ENCODE measurements around the gene ACSF3.

ACSF3 gene

DNA sequence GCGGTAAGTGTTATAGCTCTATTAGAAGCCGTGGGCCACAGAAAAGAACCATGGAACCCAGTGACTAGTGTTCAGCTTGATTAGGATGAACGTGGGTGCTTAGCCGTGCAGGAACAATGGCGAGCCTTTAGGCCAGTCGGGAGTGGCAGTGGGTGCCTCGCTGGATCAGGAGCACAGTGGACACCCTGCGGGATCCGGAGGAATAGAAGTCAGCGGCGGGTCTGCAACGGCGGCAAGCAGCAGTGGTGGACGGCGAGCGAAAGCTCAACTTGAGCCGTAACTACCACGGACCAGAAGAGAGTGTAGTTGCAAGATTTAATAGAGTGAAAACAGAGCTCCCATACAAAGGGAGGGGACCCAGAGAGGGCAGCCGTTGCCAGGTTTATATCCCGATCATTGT is 40.6 kb downstream of the ACSF3 start:
- DNase-seq, result no peak

DNA sequence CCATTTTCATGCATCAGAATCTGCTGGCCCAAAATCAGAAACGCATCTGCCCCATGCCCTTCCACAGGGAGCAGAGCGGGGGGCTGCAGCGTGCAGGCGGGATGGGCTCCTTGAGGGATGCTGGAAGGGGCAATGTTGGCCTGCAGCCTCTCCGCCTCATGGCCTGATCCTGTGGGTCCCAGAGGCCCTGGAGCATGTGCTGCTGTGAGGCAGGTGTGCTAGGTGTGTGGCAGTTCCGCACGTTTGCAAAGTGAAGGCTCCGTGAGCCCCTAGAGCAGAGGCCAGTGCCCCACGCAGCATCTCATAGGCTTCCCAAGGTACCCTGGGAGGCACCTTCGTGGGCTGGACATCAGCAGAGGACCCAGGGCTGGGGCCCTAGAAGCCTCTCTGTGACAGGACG is 41.5 kb downstream of the ACSF3 start:
- no peak for DNase-seq

- no peak for DNase-seq
Measured at GRCh38 chr16:89135971-89136765, 42.5 kb downstream of the ACSF3 start.

DNA sequence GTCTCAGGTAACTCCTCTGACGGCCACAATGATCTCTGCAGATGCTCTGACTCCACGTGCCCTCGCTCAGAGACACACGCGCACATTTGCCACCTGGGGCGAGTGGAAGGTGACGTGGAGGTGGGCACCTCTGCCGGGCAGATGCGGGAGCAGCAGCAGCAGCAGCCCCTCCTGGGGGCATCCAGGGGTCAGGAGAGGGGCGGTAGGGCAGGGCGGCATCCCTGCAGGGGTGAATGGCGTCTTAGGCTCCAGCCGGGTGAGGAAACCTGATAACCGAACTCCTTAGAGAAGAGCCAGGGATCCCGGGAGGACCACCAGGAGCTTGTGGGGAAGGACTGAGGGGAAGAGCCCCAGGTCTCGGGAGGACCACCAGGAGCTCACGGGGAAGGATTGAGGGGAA is 43.3 kb downstream of the ACSF3 start:
- DNase-seq, result no peak

- DNase-seq, result no peak
Measured at GRCh38 chr16:89137666-89138512, 44.2 kb downstream of the ACSF3 start.

DNA sequence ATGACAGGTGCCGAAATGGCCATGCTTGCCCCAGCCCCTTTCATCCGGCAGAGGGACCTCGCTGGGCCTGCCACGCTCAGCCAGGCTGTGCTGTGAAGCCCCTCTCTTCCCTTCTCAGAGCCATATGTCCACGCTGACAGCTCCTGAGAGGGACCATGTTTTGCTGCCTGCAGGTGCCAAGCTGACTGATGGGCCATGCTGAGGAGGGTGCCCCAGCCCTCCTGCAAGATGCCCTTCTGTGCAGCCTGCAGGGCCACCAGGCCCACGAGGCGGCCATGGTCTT is 44.8 kb downstream of the ACSF3 start:
- DNase-seq, result no peak

DNA sequence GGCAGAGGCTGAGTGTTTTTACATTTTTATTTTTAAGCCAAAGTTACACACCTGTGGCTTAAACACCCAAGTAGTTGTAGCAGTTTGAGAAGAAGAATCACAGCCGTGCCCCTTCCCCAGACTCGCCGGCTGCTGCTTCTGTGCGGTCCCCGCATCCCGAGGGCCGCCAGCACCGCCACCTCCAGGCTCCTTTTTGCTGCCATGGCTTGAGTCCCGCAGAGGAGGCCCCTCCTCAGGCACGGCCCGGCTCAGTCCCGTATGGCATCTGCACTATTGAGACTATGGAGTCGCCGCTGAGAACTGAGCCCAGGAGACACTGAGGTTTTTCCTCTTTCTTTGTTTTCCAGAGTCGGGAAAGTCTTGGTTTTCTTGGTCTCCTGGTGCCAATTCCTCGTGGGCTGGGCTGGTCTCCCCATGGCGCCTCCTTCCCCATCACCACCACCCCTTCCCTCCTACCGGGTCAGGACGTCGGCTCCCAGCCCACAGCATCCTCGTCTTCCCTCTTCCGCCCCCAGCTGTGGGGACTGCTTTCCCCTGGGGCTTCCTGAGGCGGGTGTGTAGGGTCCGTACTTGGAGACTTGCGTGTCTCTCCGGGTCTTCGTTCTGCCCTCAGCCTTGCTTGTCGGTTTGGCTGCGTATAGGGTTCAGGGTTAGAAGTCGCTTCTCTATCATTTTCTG is 45.3 kb downstream of the ACSF3 start:
- DNase-seq, result no peak

DNA sequence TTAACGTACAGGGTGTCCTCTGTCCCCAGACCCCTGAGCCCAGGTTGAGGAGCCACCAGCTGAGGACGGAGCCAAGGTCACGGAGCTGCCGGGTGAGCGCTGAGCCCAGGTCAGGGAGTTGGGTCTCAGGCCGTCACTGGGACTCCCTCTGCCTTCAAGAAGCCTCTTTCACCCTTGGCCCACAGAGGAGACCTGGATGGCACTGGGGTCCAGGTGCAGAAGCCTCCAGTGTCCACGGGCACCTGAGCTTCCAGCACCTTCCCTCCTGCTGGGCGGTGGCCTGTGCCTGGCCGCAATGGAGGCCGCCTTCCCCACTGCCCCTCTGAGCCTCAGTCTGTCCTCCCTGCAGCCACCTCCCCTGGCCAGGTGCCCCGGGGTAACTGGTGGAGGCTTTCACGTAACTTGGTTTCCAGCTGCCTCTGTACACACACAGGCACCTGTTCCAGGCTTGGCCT is 46.3 kb downstream of the ACSF3 start:
- no peak for DNase-seq

- DNase-seq, result no peak
Measured at GRCh38 chr16:89140401-89140800, 46.7 kb downstream of the ACSF3 start.

GRCh38 chr16:89140981-89141883 is 47.6 kb downstream of the ACSF3 start:
- DNase-seq, result no peak

- no peak for DNase-seq
Measured at GRCh38 chr16:89141884-89142267, 48.2 kb downstream of the ACSF3 start.

GRCh38 chr16:89142474-89143195 is 49.0 kb downstream of the ACSF3 start:
- no peak for DNase-seq

DNA sequence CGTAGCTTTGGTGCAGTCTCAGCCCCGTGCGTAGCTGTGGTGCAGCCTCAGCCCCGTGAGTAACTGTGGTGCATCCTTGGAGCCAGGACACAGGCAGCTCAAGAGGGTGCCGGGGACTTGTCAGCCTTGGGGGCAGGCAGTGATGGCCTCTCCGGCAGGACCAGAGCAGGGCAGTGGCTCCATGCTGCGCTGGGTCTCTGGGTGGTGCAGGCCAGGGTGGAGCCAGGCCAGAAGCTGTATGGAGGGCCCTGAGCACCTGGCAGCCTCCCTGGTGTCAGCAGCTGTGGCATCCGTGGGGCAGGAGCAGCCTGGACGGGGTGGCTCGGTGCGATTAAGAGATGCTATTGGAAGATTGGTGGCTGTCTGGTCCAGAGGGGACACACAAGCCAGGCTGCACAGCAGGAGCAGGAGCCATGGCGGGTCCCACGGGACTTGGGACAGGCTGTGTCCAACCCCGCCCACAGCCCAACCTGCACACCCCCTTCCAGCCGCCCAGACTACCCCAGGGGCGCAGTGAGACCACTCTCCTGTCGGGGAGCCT is 49.6 kb downstream of the ACSF3 start:
- DNase-seq, result no peak

DNA sequence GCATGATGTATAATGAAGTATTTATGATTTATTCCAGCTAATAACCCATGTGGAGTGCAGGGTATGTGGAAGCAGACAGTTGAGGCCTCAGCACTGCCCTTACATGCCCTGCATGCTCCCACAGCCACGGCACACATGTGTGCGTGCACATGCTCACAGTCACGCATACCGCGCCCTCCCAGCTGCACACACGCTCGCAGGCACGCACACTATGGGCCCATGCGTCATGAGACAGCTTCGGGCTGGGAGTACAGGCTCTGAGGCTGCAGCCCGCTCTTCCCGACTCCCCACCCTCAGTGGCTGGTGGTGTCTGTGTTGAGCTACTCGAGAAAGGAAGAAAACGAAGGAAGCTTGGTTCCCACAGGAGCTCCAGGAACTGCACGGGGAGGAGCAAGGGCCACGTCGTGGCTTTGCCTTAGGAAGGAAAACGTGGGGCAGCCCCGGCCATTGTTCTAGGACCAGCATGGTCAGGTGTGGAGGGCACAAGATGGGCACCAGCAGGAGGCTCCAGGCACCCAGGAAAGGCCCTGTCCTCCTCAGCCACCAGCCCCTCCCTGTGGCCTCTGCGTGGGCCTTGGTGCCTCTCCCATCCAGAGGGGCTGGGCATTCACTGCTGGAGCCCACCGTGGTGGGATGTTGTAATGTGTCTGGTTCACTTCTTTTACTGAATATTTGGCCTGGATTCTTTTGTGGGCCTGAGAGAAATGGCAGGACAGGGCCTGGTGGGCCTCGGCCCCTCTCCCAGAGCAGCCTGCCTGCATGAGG is 50.4 kb downstream of the ACSF3 start:
- DNase-seq, result no peak

- no peak for DNase-seq
Measured at GRCh38 chr16:89144681-89145080, 51.0 kb downstream of the ACSF3 start.

DNA sequence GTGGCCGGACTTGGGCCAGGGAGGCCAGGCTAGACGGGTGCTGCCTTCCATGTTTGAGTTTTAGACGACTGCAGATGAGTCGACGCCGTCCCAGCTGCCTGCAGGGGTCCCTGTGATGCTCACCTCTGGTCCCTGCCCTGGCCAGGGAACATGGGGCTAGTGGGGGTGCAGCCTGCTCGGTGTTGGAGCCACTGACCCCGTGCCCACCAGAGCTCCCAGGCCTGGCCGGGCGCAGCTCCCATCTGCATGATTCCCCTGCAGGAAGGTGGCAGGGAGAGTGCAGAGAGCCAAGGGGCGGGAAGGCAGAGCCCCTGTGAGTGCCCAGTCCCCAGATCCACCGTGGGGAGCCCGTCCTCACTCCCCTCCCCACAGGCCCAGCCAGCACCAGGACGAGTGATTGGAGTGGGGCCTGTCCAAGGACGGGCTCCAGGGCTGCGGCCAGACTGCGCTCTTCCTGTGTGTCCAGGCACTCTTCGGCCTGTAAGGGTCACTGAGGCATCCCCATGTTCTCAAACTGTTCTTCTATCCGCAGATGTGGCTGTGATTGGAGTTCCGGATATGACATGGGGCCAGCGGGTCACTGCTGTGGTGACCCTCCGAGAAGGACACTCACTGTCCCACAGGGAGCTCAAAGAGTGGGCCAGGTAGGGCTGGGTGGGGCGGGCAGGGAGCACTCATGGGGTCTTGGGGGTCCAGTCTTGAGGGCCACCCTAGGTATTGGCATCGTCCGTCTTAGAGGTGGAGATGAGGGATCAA is 51.9 kb downstream of the ACSF3 start:
- no peak for DNase-seq

GRCh38 chr16:89146211-89147005 is 52.8 kb downstream of the ACSF3 start:
- no peak for DNase-seq

GRCh38 chr16:89147085-89147817 is 53.6 kb downstream of the ACSF3 start:
- no peak for DNase-seq

DNA sequence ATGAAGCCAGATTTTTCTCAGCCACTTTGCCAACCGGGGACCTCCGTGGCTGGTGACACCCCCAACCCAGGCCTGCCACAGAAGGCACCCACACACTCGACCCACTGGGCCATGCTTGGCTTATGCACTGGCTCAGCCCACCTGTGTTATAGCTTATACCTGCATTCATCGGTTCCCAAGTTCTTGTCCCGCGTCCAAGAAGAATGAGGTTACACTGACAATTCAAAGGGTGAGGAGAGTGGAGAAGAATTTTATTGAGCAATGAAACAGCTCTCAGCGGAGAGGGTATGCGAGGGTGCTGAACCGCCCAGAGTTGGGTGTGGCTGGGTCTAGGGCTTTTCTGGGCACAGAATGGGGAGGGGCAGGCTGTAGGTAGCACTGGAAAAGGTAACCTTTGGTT is 55.7 kb downstream of the ACSF3 start:
- DNase-seq, result no peak
